ENCODE data around the gene SBK3.

The SBK3 gene

GRCh38 chr19:55516878-55517620 lies 28.3 kb downstream of the SBK3 start:
- WGBS, 2 donors (ENCODE audit: extremely low coverage in 2 of 2, insufficient read length in 2 of 2, insufficient replicate concordance in 1 of 2) = no CpG with 5 or more reads among the region's 61 CpGs
- H3K14ac ChIP-seq (ENCODE audit: low read length) = no peak overlapping the region
- H3K4me1 ChIP-seq (ENCODE audit: control insufficient read depth in 2 of 2, insufficient read depth in 1 of 2, low read depth in 1 of 2, low read length in 2 of 2) = peaks cover 2 to 5% of the 10 kb centered on the region in 2 donors
- peak overlapping the region; percentile 30 for H2BK12ac ChIP-seq (ENCODE audit: low read length)
- H3K27ac ChIP-seq (replicated peaks; ENCODE audit: low read length) = no peak overlapping the region
- peak overlapping the region; percentile 95 for H2BK5ac ChIP-seq (ENCODE audit: low read length)
- peak overlapping the region; percentile 100 for H2BK120ac ChIP-seq (ENCODE audit: low read depth, low read length)
- peaks cover 0 to 5% of the 10 kb centered on the region in 2 donors for H3K9me3 ChIP-seq (replicated peaks in 1 of 2; ENCODE audit: control insufficient read depth in 2 of 2, insufficient read depth in 1 of 2, low read depth in 1 of 2, low read length in 2 of 2)
- H3K79me1 ChIP-seq (ENCODE audit: low read depth, low read length) = no peaks in the 10 kb centered on the region
- no peak overlapping the region for H3K4me3 ChIP-seq (ENCODE audit: low read length in 2 of 2)
- peak overlapping the region; percentile 77 for H3K9ac ChIP-seq (ENCODE audit: low read depth, low read length, poor library complexity)
- H2AK5ac ChIP-seq (ENCODE audit: low read depth, low read length) = peak overlapping the region; percentile 94
- H3K4me2 ChIP-seq (ENCODE audit: insufficient read depth, low read length, poor library complexity, severe bottlenecking) = peak overlapping the region; percentile 77
- H4K8ac ChIP-seq (ENCODE audit: low read depth, low read length) = peak overlapping the region; percentile 52
- peak overlapping the region; percentile 53 for H3K4ac ChIP-seq (ENCODE audit: low read length)
- H2AFZ ChIP-seq (ENCODE audit: low read length) = peak overlapping the region; percentile 82
- peak overlapping the region; percentile 96 for H3K18ac ChIP-seq (ENCODE audit: low read length)
- DNase-seq (ENCODE audit: low spot score) = peak; percentile 90
- H3K27me3 ChIP-seq (ENCODE audit: control insufficient read depth in 3 of 3, insufficient read depth in 3 of 3, low read depth in 1 of 3, low read length in 3 of 3) = no peaks in the 10 kb centered on the region
- H2BK15ac ChIP-seq (ENCODE audit: low read length) = peak overlapping the region; percentile 98
- H3K23ac ChIP-seq (ENCODE audit: low read depth, low read length, poor library complexity) = peak overlapping the region; percentile 80
- no peaks in the 10 kb centered on the region for H3K36me3 ChIP-seq (replicated peaks in 1 of 2; ENCODE audit: control insufficient read depth in 2 of 2, insufficient read depth in 2 of 2, low read length in 2 of 2)
- H4K91ac ChIP-seq (ENCODE audit: low read depth, low read length, poor library complexity) = no peak overlapping the region

DNA sequence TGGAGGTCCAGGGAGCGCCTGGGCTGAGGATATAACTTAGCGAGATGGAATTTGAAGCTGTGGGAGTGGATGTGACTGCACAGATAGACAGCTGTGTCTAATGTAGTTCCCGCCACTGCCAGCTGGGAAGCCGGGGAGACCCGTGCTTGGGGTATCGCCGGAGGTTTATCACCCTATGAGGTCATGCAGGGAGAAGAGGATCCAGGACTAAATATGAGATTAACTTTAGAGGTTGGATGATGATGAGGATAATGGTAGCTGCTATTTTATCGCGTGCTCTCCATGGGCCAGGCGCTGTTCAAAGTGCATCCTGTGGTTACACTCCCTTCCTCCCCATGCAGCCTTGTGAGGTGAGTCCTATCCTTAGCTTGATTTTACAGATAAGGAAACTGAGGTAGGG lies 37.2 kb downstream of the SBK3 start:
- DNase-seq (ENCODE audit: low spot score) = no peak
- no CpG with 5 or more reads among the region's 10 CpGs for WGBS, 2 donors (ENCODE audit: extremely low coverage in 2 of 2, insufficient read length in 2 of 2, insufficient replicate concordance in 1 of 2)
- Histone ChIP-seq H3K4ac (ENCODE audit: low read length) (no peak overlapping the region), H2BK120ac (ENCODE audit: low read depth, low read length) (no peak overlapping the region), H2AK5ac (ENCODE audit: low read depth, low read length) (no peak overlapping the region), H2BK15ac (ENCODE audit: low read length) (no peak overlapping the region), H3K4me3 (ENCODE audit: low read length in 2 of 2) (no peak overlapping the region), H3K4me2 (ENCODE audit: insufficient read depth, low read length, poor library complexity, severe bottlenecking) (no peak overlapping the region), H3K18ac (ENCODE audit: low read length) (no peak overlapping the region), H4K91ac (ENCODE audit: low read depth, low read length, poor library complexity) (no peak overlapping the region), H3K9me3 (replicated peaks in 1 of 2; ENCODE audit: control insufficient read depth in 2 of 2, insufficient read depth in 1 of 2, low read depth in 1 of 2, low read length in 2 of 2) (peaks cover 4 to 7% of the 10 kb centered on the region in 2 donors), H3K14ac (ENCODE audit: low read length) (no peak overlapping the region), H3K27ac (replicated peaks; ENCODE audit: low read length) (no peak overlapping the region), H2AFZ (ENCODE audit: low read length) (no peak overlapping the region), H3K9ac (ENCODE audit: low read depth, low read length, poor library complexity) (no peak overlapping the region), H2BK5ac (ENCODE audit: low read length) (no peak overlapping the region), H4K8ac (ENCODE audit: low read depth, low read length) (no peak overlapping the region), H2BK12ac (ENCODE audit: low read length) (no peak overlapping the region), H3K23ac (ENCODE audit: low read depth, low read length, poor library complexity) (no peak overlapping the region), H3K4me1 (ENCODE audit: control insufficient read depth in 2 of 2, insufficient read depth in 1 of 2, low read depth in 1 of 2, low read length in 2 of 2) (peaks cover 0 to 7% of the 10 kb centered on the region in 2 donors), H3K27me3 (ENCODE audit: control insufficient read depth in 3 of 3, insufficient read depth in 3 of 3, low read depth in 1 of 3, low read length in 3 of 3) (peaks cover 0 to 5% (median 2%) of the 10 kb centered on the region in 3 experiments), H3K79me1 (ENCODE audit: low read depth, low read length) (no peaks in the 10 kb centered on the region), H3K36me3 (replicated peaks in 1 of 2; ENCODE audit: control insufficient read depth in 2 of 2, insufficient read depth in 2 of 2, low read length in 2 of 2) (no peaks in the 10 kb centered on the region)

- no peak overlapping the region for H2AK5ac ChIP-seq (ENCODE audit: low read depth, low read length)
- peaks cover 7 to 8% of the 10 kb centered on the region in 2 donors for H3K9me3 ChIP-seq (replicated peaks in 1 of 2; ENCODE audit: control insufficient read depth in 2 of 2, insufficient read depth in 1 of 2, low read depth in 1 of 2, low read length in 2 of 2)
- H3K27me3 ChIP-seq (ENCODE audit: control insufficient read depth in 3 of 3, insufficient read depth in 3 of 3, low read depth in 1 of 3, low read length in 3 of 3) = peaks cover 0 to 7% (median 2%) of the 10 kb centered on the region in 3 experiments
- no peak overlapping the region for H3K18ac ChIP-seq (ENCODE audit: low read length)
- H3K4me2 ChIP-seq (ENCODE audit: insufficient read depth, low read length, poor library complexity, severe bottlenecking) = no peak overlapping the region
- no peak overlapping the region for H3K14ac ChIP-seq (ENCODE audit: low read length)
- H4K91ac ChIP-seq (ENCODE audit: low read depth, low read length, poor library complexity) = no peak overlapping the region
- no peak overlapping the region for H2AFZ ChIP-seq (ENCODE audit: low read length)
- H3K36me3 ChIP-seq (replicated peaks in 1 of 2; ENCODE audit: control insufficient read depth in 2 of 2, insufficient read depth in 2 of 2, low read length in 2 of 2) = no peaks in the 10 kb centered on the region
- H3K27ac ChIP-seq (replicated peaks; ENCODE audit: low read length) = no peak overlapping the region
- no peak overlapping the region for H3K9ac ChIP-seq (ENCODE audit: low read depth, low read length, poor library complexity)
- no peak overlapping the region for H4K8ac ChIP-seq (ENCODE audit: low read depth, low read length)
- no CpG with 5 or more reads among the region's 11 CpGs for WGBS, 2 donors (ENCODE audit: extremely low coverage in 2 of 2, insufficient read length in 2 of 2, insufficient replicate concordance in 1 of 2)
- no peak overlapping the region for H3K23ac ChIP-seq (ENCODE audit: low read depth, low read length, poor library complexity)
- no peak overlapping the region for H2BK120ac ChIP-seq (ENCODE audit: low read depth, low read length)
- H2BK15ac ChIP-seq (ENCODE audit: low read length) = no peak overlapping the region
- H3K79me1 ChIP-seq (ENCODE audit: low read depth, low read length) = no peaks in the 10 kb centered on the region
- DNase-seq (ENCODE audit: low spot score) = no peak
- H3K4me1 ChIP-seq (ENCODE audit: control insufficient read depth in 2 of 2, insufficient read depth in 1 of 2, low read depth in 1 of 2, low read length in 2 of 2) = peaks cover 0 to 7% of the 10 kb centered on the region in 2 donors
- no peak overlapping the region for H2BK12ac ChIP-seq (ENCODE audit: low read length)
- H2BK5ac ChIP-seq (ENCODE audit: low read length) = no peak overlapping the region
- no peak overlapping the region for H3K4ac ChIP-seq (ENCODE audit: low read length)
- H3K4me3 ChIP-seq (ENCODE audit: low read length in 2 of 2) = no peak overlapping the region
Observed at GRCh38 chr19:55504981-55505380, 40.4 kb downstream of the SBK3 start.

DNA sequence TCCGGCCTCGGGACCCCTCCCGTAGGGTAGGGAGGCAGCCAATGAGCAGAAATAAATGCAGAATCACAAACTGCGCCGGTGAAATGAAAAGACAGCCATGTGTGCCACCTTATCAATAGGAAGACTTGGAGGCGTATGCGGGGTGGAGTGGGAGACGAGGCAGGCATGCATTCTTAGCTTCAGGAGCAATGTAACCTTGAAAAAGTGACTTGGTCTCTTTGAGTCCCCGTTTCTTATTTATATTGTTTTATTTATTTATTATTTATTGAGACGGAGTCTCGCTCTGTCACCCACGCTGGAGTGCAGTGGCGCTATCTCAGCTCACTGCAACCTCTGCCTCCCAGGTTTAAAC lies 41.1 kb downstream of the SBK3 start:
- Histone ChIP-seq H3K4me1 (ENCODE audit: control insufficient read depth in 2 of 2, insufficient read depth in 1 of 2, low read depth in 1 of 2, low read length in 2 of 2) (peaks cover 0 to 7% of the 10 kb centered on the region in 2 donors), H3K4ac (ENCODE audit: low read length) (no peak overlapping the region), H3K9ac (ENCODE audit: low read depth, low read length, poor library complexity) (no peak overlapping the region), H2AK5ac (ENCODE audit: low read depth, low read length) (no peak overlapping the region), H2AFZ (ENCODE audit: low read length) (peak overlapping the region; percentile 96), H3K4me2 (ENCODE audit: insufficient read depth, low read length, poor library complexity, severe bottlenecking) (no peak overlapping the region), H3K23ac (ENCODE audit: low read depth, low read length, poor library complexity) (no peak overlapping the region), H3K14ac (ENCODE audit: low read length) (no peak overlapping the region), H3K4me3 (ENCODE audit: low read length in 2 of 2) (no peak overlapping the region), H4K91ac (ENCODE audit: low read depth, low read length, poor library complexity) (no peak overlapping the region), H2BK12ac (ENCODE audit: low read length) (no peak overlapping the region), H2BK5ac (ENCODE audit: low read length) (no peak overlapping the region), H3K18ac (ENCODE audit: low read length) (no peak overlapping the region), H2BK15ac (ENCODE audit: low read length) (no peak overlapping the region), H3K36me3 (replicated peaks in 1 of 2; ENCODE audit: control insufficient read depth in 2 of 2, insufficient read depth in 2 of 2, low read length in 2 of 2) (no peaks in the 10 kb centered on the region), H2BK120ac (ENCODE audit: low read depth, low read length) (no peak overlapping the region), H3K27me3 (ENCODE audit: control insufficient read depth in 3 of 3, insufficient read depth in 3 of 3, low read depth in 1 of 3, low read length in 3 of 3) (peaks cover 0 to 7% (median 2%) of the 10 kb centered on the region in 3 experiments), H3K27ac (replicated peaks; ENCODE audit: low read length) (no peak overlapping the region), H3K9me3 (replicated peaks in 1 of 2; ENCODE audit: control insufficient read depth in 2 of 2, insufficient read depth in 1 of 2, low read depth in 1 of 2, low read length in 2 of 2) (peaks cover 7 to 8% of the 10 kb centered on the region in 2 donors), H3K79me1 (ENCODE audit: low read depth, low read length) (no peaks in the 10 kb centered on the region), H4K8ac (ENCODE audit: low read depth, low read length) (no peak overlapping the region)
- WGBS, 2 donors (ENCODE audit: extremely low coverage in 2 of 2, insufficient read length in 2 of 2, insufficient replicate concordance in 1 of 2) = no CpG with 5 or more reads among the region's 13 CpGs
- no peak for DNase-seq (ENCODE audit: low spot score)
